ENCODE results near the gene PEX1. TPM values are rescaled to one million over a fixed set of nuclear protein-coding genes. Genes with fewer than 3 reads are reported as not detected.

PEX1 gene
- total and polyA plus RNA-seq, 2 of the 13 experiments (the other 11 are each of a cell fraction or from before 2014, with no cell fraction given): 16.6 to 22.4 TPM

GRCh38 chr7:92447345-92448204, 80.7 kb downstream of the PEX1 start, which contains the start of gene GATAD1 (continued):
- TF ChIP-seq ZNF333 (CRISPR knock-in tag; IDR thresholded peaks at IDR 0.05; ENCODE audit: borderline replicate concordance) (peak; percentile 69; the same call in 1 of the 2 replicates), ZBTB14 (CRISPR knock-in tag; IDR thresholded peaks at IDR 0.05) (0 out of 2 replicates have a peak, but pooled peaks have one; percentile 23), NFYC (CRISPR knock-in tag; IDR thresholded peaks at IDR 0.05) (peak; percentile 37; the same call in 1 of the 2 replicates), HMGA1 (CRISPR knock-in tag; conservative IDR thresholded peaks at IDR 0.05) (no peak), ARNT (IDR thresholded peaks at IDR 0.05) (no peak), ZNF430 (CRISPR knock-in tag; IDR thresholded peaks at IDR 0.05) (peak; percentile 71), ZNF124 (CRISPR knock-in tag; IDR thresholded peaks at IDR 0.05) (peak; percentile 85), ZNF264 (CRISPR knock-in tag; IDR thresholded peaks at IDR 0.05) (no peak; the same call in none of the 2 replicates), TCF7L2 (IDR thresholded peaks at IDR 0.05; ENCODE audit: low read depth, low read length) (no peak), ZNF33B (CRISPR knock-in tag; IDR thresholded peaks at IDR 0.05) (peak; percentile 92; the same call in 1 of the 2 replicates), EED (CRISPR knock-in tag; IDR thresholded peaks at IDR 0.05) (peak; percentile 75), BRCA1 (CRISPR knock-in tag; IDR thresholded peaks at IDR 0.05) (peak; percentile 50; the same call in 1 of the 2 replicates), SNRNP70 (IDR thresholded peaks at IDR 0.05; ENCODE audit: low read depth, low read length) (no peak), ZNF484 (CRISPR knock-in tag; IDR thresholded peaks at IDR 0.05; ENCODE audit: borderline replicate concordance, low read depth) (no peak), SOX6 (IDR thresholded peaks at IDR 0.05) (no peak), SOX6 (CRISPR knock-in tag; IDR thresholded peaks at IDR 0.05) (peak; percentile 10; the same call in 1 of the 2 replicates), U2AF2 (IDR thresholded peaks at IDR 0.05; ENCODE audit: low read depth, low read length) (no peak), BRF2 (CRISPR knock-in tag; IDR thresholded peaks at IDR 0.05) (no peak), ZNF432 (CRISPR knock-in tag; IDR thresholded peaks at IDR 0.05; ENCODE audit: borderline replicate concordance) (no peak), YEATS2 (CRISPR knock-in tag; IDR thresholded peaks at IDR 0.05; ENCODE audit: borderline replicate concordance) (peak; percentile 90)
- TF ChIP-seq, protein P1, sequence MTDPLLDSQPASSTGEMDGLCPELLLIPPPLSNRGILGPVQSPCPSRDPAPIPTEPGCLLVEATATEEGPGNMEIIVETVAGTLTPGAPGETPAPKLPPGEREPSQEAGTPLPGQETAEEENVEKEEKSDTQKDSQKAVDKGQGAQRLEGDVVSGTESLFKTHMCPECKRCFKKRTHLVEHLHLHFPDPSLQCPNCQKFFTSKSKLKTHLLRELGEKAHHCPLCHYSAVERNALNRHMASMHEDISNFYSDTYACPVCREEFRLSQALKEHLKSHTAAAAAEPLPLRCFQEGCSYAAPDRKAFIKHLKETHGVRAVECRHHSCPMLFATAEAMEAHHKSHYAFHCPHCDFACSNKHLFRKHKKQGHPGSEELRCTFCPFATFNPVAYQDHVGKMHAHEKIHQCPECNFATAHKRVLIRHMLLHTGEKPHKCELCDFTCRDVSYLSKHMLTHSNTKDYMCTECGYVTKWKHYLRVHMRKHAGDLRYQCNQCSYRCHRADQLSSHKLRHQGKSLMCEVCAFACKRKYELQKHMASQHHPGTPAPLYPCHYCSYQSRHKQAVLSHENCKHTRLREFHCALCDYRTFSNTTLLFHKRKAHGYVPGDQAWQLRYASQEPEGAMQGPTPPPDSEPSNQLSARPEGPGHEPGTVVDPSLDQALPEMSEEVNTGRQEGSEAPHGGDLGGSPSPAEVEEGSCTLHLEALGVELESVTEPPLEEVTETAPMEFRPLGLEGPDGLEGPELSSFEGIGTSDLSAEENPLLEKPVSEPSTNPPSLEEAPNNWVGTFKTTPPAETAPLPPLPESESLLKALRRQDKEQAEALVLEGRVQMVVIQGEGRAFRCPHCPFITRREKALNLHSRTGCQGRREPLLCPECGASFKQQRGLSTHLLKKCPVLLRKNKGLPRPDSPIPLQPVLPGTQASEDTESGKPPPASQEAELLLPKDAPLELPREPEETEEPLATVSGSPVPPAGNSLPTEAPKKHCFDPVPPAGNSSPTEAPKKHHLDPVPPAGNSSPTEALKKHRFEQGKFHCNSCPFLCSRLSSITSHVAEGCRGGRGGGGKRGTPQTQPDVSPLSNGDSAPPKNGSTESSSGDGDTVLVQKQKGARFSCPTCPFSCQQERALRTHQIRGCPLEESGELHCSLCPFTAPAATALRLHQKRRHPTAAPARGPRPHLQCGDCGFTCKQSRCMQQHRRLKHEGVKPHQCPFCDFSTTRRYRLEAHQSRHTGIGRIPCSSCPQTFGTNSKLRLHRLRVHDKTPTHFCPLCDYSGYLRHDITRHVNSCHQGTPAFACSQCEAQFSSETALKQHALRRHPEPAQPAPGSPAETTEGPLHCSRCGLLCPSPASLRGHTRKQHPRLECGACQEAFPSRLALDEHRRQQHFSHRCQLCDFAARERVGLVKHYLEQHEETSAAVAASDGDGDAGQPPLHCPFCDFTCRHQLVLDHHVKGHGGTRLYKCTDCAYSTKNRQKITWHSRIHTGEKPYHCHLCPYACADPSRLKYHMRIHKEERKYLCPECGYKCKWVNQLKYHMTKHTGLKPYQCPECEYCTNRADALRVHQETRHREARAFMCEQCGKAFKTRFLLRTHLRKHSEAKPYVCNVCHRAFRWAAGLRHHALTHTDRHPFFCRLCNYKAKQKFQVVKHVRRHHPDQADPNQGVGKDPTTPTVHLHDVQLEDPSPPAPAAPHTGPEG (CRISPR knock-in tag; IDR thresholded peaks at IDR 0.05): peak; percentile 83
